A549 (cell line): ENCODE data around the gene CCDC14.

Experiments used
- CTCF ChIP-seq: fragments of >200 bp; sonication (Bioruptor Twin); formaldehyde crosslinking; IDR thresholded peaks from 3 replicates; pipeline ENCODE4 v1.5.1; 2016
- FOSL2 ChIP-seq, 2 experiments: fragments of 450-650 bp in 1 of 2; fragments of >200 bp in 1 of 2; sonication (Bioruptor Twin) in 1 of 2; formaldehyde crosslinking; IDR thresholded peaks; 2 replicates each; pipeline versions ENCODE4 v1.5.0 to v1.6.1; 2016 to 2020; ENCODE audit warnings: mild to moderate bottlenecking in 1 of 2, moderate library complexity in 1 of 2
- GATA3 ChIP-seq: IDR thresholded peaks from 2 replicates; pipeline ENCODE4 v1.6.1; 2012; ENCODE audit warnings: borderline replicate concordance
- JUN ChIP-seq, 2 experiments: fragments of >200 bp; sonication (Bioruptor Twin); formaldehyde crosslinking; IDR thresholded peaks; 2 replicates in 1 of 2; 3 replicates in 1 of 2; pipeline ENCODE4 v1.6.1; 2016 to 2017
- MAFK ChIP-seq: fragments of 450-650 bp; IDR thresholded peaks from 2 replicates; pipeline ENCODE4 v1.6.1; 2014; ENCODE audit not compliant: partially characterized antibody
- RAD21 ChIP-seq, 2 experiments: fragments of >200 bp in 1 of 2; sonication (Bioruptor Twin) in 1 of 2; formaldehyde crosslinking in 1 of 2; IDR thresholded peaks in 1 of 2; conservative IDR thresholded peaks in 1 of 2; 2 replicates in 1 of 2; 3 replicates in 1 of 2; pipeline ENCODE4 v1.6.1; 2012 to 2018; ENCODE audit warnings: inconsistent platforms in 1 of 2

- TF ChIP-seq RAD21 (conservative IDR thresholded peaks at IDR 0.05 in 1 of 2, IDR thresholded peaks at IDR 0.05 in 1 of 2): no peak
- no peak for TF ChIP-seq GATA3
- TF ChIP-seq FOSL2 (IDR thresholded peaks at IDR 0.05): no peak
- TF ChIP-seq FOSL2 (CRISPR knock-in tag; IDR thresholded peaks at IDR 0.05): no peak
- TF ChIP-seq MAFK: no peak
- TF ChIP-seq JUN (IDR thresholded peaks at IDR 0.05): no peak
- TF ChIP-seq CTCF: no peak
Observed at GRCh38 chr3:123899300-123899865, 61.6 kb downstream of the CCDC14 start.
